ENCODE data around the gene AXDND1.
"Not testable (repeated sequence)": the region's sequence is repeated elsewhere in the genome, so short reads cannot be mapped to it uniquely, and the experiment has no call there.

AXDND1 gene

GRCh38 chr1:179365342-179366092, at the start of gene AXDND1:
Gene AXDND1, plus strand, starts transcription at chr1:179365971. Its CDS starts 539 bp downstream, at chr1:179366510.
- DNase-seq (ENCODE audit: low read depth), result peak; percentile 69

GRCh38 chr1:179318491-179318890, 47.3 kb upstream of the AXDND1 start:
- DNase-seq (ENCODE audit: low read depth), result no peak

- no peak for DNase-seq (ENCODE audit: low read depth)
These were observed 44.1 kb upstream of the AXDND1 start for GRCh38 chr1:179321533-179322216.

GRCh38 chr1:179322557-179322956, 43.2 kb upstream of the AXDND1 start:
- DNase-seq (ENCODE audit: low read depth), result no peak

GRCh38 chr1:179323436-179323835, 42.3 kb upstream of the AXDND1 start:
- no peak for DNase-seq (ENCODE audit: low read depth)

- no peak for DNase-seq (ENCODE audit: low read depth)
These were observed 39.9 kb upstream of the AXDND1 start for GRCh38 chr1:179325836-179326235.

- no peak for DNase-seq (ENCODE audit: low read depth)
These were observed 39.0 kb upstream of the AXDND1 start for GRCh38 chr1:179326746-179327145.

- no peak for DNase-seq (ENCODE audit: low read depth)
These were observed 38.6 kb upstream of the AXDND1 start for GRCh38 chr1:179327196-179327595.

GRCh38 chr1:179327679-179328078, 38.1 kb upstream of the AXDND1 start:
- no peak for DNase-seq (ENCODE audit: low read depth)

- no peak for DNase-seq (ENCODE audit: low read depth)
These were observed 35.9 kb upstream of the AXDND1 start for GRCh38 chr1:179329862-179330261.

- no peak for DNase-seq (ENCODE audit: low read depth)
These were observed 31.3 kb upstream of the AXDND1 start for GRCh38 chr1:179334440-179334839.

GRCh38 chr1:179337288-179337687, 28.5 kb upstream of the AXDND1 start:
- DNase-seq (ENCODE audit: low read depth), result no peak

GRCh38 chr1:179337942-179338560, 27.7 kb upstream of the AXDND1 start:
- no peak for DNase-seq (ENCODE audit: low read depth)

- no peak for DNase-seq (ENCODE audit: low read depth)
These were observed 24.9 kb upstream of the AXDND1 start for GRCh38 chr1:179340918-179341317.

GRCh38 chr1:179341943-179342547, 23.7 kb upstream of the AXDND1 start:
- DNase-seq (ENCODE audit: low read depth), result no peak

GRCh38 chr1:179342740-179343404, 22.9 kb upstream of the AXDND1 start:
- DNase-seq (ENCODE audit: low read depth), result no peak

GRCh38 chr1:179351281-179351680, 14.5 kb upstream of the AXDND1 start:
- no peak for DNase-seq (ENCODE audit: low read depth)

GRCh38 chr1:179352236-179352635, 13.5 kb upstream of the AXDND1 start:
- DNase-seq (ENCODE audit: low read depth), result no peak

- peak; percentile 58 for DNase-seq (ENCODE audit: low read depth)
These were observed 12.2 kb upstream of the AXDND1 start for GRCh38 chr1:179353546-179353945.

GRCh38 chr1:179361631-179362030, 4.1 kb upstream of the AXDND1 start:
- DNase-seq (ENCODE audit: low read depth), result not testable (repeated sequence)

GRCh38 chr1:179366093-179366800, 476 bp downstream of the AXDND1 start:
- DNase-seq (ENCODE audit: low read depth), result no peak

Data from GM04503 (cell line).